Thymus (tissue), 11 donors: ENCODE results near the gene HOXA9. TPM values are rescaled to one million over a fixed set of nuclear protein-coding genes. Genes with fewer than 3 reads are reported as not detected.

ENCODE experiments used
- DNase-seq, 9 donors: peaks; one replicate each; pipeline ENCODE4 v3.0.0-alpha.2; 2013; ENCODE audit warnings: low spot score in 9 of 9, low read depth in 6 of 9, missing footprints in 1 of 9
- H3K27ac ChIP-seq, 2 donors: one replicate each; pipeline ENCODE4 v1.5.1; 2013; ENCODE audit warnings: control low read depth in 1 of 2, low read depth in 1 of 2, low read length in 1 of 2, mild to moderate bottlenecking in 1 of 2, moderate library complexity in 1 of 2
- H3K27me3 ChIP-seq, 2 donors: one replicate each; pipeline ENCODE4 v1.5.1; 2013; ENCODE audit warnings: low read length in 1 of 2; ENCODE audit not compliant: control insufficient read depth in 2 of 2, insufficient read depth in 1 of 2
- H3K36me3 ChIP-seq, 2 donors: one replicate each; pipeline ENCODE4 v1.5.1; 2013; ENCODE audit warnings: low read length in 1 of 2, mild to moderate bottlenecking in 1 of 2, moderate library complexity in 1 of 2; ENCODE audit not compliant: control insufficient read depth in 2 of 2, insufficient read depth in 2 of 2
- H3K4me1 ChIP-seq, 2 donors: one replicate each; pipeline ENCODE4 v1.5.1; 2013; ENCODE audit warnings: low read length in 2 of 2; ENCODE audit not compliant: control insufficient read depth in 2 of 2, insufficient read depth in 2 of 2
- H3K4me3 ChIP-seq, 2 donors: one replicate each; pipeline ENCODE4 v1.5.1; 2013; ENCODE audit warnings: low read length in 2 of 2, control low read depth in 1 of 2, mild to moderate bottlenecking in 1 of 2
- H3K9me3 ChIP-seq, 2 donors: one replicate each; pipeline ENCODE4 v1.5.1; 2013; ENCODE audit warnings: low read length in 1 of 2, mild to moderate bottlenecking in 1 of 2; ENCODE audit not compliant: control insufficient read depth in 2 of 2, insufficient read depth in 1 of 2
- WGBS: extraction: QIAGEN DNeasy Blood & Tissue Kit; methylation state at CpG from one replicate; pipeline ENCODE4 v1.1.7; 2013; 5-methylcytosine and 5-hydroxymethylcytosine counted together
- polyA plus RNA-seq: library from polyadenylated mRNA; stranded (reverse); fragments of 200-250 nt; gene quantifications from one replicate; pipeline ENCODE4 v1.2.3, GENCODE V29; 2013
- total RNA-seq: library from RNA; stranded (reverse); fragments of 120-200 nt; gene quantifications from one replicate; pipeline ENCODE4 v1.2.4, GENCODE V29; 2013
- donor health status: healthy.

Gene HOXA9
- total and polyA plus RNA-seq, 2 donors, result 1.5 to 4.9 TPM

DNA sequence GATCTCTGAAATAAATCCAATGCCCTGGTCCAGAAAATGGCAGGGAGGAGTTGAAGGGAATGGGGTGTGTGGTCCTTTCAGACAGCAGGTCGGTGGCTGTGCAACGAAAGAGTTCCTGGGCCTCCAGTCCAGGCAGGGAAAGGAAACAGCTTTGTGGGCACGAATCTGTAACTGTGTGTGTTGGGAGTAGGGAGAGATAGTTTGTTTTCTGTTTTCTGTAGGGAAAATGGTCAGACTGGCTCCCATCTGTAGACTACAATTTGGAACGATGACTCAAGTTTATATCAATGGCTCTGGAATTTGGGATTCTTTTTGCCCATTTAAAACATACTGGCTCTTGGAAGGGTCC, 2.6 kb upstream of the HOXA9 start:
- WGBS, result 7% methylated on average over 4 of the region's 4 CpGs
- DNase-seq, result no peak
- Histone ChIP-seq H3K9me3 (peaks cover 0 to 20% of the 10 kb centered on the region in 2 donors), H3K27ac (peak overlapping the region in 1 of 2 donors; percentile 60), H3K36me3 (peaks cover 0 to 3% of the 10 kb centered on the region in 2 donors), H3K4me3 (peak overlapping the region; percentile 39 to 54), H3K27me3 (peaks cover 48 to 100% of the 10 kb centered on the region in 2 donors), H3K4me1 (peaks cover 44 to 69% of the 10 kb centered on the region in 2 donors)

DNA sequence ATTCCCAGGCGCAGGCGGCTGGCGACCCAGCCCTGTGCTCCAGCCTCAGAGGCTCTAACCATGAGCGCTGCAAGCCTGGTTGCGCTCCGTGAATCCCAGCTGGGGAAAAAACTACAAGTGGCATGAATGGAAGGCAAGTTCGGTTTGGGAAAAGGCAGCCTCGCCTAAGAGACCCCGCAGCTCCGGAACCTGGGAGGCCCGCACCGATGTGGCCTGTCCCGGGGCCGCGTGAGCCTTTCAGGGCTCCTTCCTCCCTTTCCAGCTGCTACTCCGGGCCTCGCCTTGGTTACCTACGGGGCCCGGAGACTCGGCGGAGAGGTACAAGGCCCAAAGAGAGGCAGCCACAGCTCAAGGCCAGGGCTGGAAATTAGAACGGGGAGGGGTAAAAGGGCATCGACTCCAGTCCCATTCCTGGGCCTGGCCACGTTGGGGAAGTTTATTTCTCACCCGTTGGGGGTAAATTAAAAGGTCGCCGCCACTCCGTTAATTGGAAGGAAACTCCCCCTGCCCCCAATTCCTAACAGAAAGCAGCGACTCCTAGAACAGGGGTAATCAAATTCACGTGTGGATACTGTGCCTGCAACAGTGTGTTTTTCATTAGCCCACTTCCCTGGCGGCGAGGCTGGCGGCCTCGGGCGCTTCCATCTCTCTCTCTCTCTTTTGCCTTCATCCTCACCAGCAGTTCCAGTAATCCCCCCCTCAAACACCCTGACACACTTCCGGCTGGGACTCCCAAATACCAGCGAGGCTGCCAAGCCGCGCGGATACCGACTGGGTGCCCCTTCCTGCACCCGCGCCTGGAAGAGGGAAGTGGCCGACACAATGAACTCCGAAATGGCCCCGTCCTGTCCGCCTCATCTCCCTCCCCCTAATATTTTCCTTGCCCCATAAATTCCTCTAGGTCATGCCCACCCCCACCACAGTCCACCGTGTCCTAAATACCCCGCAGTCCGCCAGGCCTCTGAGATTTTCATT, 1.5 kb upstream of the HOXA9 start:
- 5% methylated on average over 50 of the region's 50 CpGs for WGBS
- Histone ChIP-seq H3K4me1 (peaks cover 35 to 58% of the 10 kb centered on the region in 2 donors), H3K36me3 (peaks cover 0 to 3% of the 10 kb centered on the region in 2 donors), H3K27me3 (peaks cover 48 to 100% of the 10 kb centered on the region in 2 donors), H3K27ac (no peak overlapping the region), H3K4me3 (peak overlapping the region; percentile 14 to 36), H3K9me3 (peaks cover 0 to 17% of the 10 kb centered on the region in 2 donors)
- DNase-seq, result no peak

GRCh38 chr7:27165996-27166530, 726 bp upstream of the HOXA9 start:
- peaks cover 0 to 17% of the 10 kb centered on the region in 2 donors for H3K9me3 ChIP-seq
- H3K4me1 ChIP-seq, result peaks cover 31 to 55% of the 10 kb centered on the region in 2 donors
- H3K27me3 ChIP-seq, result peaks cover 54 to 100% of the 10 kb centered on the region in 2 donors
- H3K27ac ChIP-seq, result no peak overlapping the region
- 2% methylated on average over 46 of the region's 46 CpGs for WGBS
- H3K4me3 ChIP-seq, result peak overlapping the region; percentile 14 to 36
- DNase-seq, result no peak
- H3K36me3 ChIP-seq, result peaks cover 0 to 3% of the 10 kb centered on the region in 2 donors

GRCh38 chr7:27164367-27165088, 809 bp downstream of the HOXA9 start:
- Histone ChIP-seq H3K27ac (no peak overlapping the region), H3K4me1 (peaks cover 34 to 62% of the 10 kb centered on the region in 2 donors), H3K36me3 (peaks cover 0 to 3% of the 10 kb centered on the region in 2 donors), H3K4me3 (peak overlapping the region; percentile 14 to 36), H3K9me3 (peaks cover 0 to 22% of the 10 kb centered on the region in 2 donors), H3K27me3 (peaks cover 68 to 100% of the 10 kb centered on the region in 2 donors)
- no peak for DNase-seq
- WGBS, result 4% methylated on average over 47 of the region's 47 CpGs

DNA sequence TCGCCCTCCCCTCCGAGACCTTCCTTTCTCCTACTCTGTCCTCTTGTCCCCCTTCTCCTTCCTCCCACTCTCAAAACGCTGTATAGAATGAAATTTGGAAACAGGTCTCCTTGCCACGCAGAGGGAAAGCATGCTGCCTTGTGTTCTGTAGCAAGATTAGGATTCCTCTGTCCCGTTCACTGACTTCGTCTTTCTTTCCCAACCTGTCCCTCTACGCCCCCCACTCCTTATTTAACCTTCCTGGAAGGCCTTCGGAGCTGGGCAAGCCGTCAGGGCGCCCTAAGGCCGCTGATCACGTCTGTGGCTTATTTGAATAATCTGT, 1.3 kb downstream of the HOXA9 start:
- no peak overlapping the region for H3K27ac ChIP-seq
- WGBS, result 18% methylated on average over 12 of the region's 12 CpGs
- H3K4me1 ChIP-seq, result peaks cover 34 to 59% of the 10 kb centered on the region in 2 donors
- DNase-seq, result no peak
- H3K27me3 ChIP-seq, result peaks cover 73 to 100% of the 10 kb centered on the region in 2 donors
- no peak overlapping the region for H3K4me3 ChIP-seq
- H3K9me3 ChIP-seq, result peaks cover 0 to 22% of the 10 kb centered on the region in 2 donors
- H3K36me3 ChIP-seq, result peaks cover 0 to 3% of the 10 kb centered on the region in 2 donors

DNA sequence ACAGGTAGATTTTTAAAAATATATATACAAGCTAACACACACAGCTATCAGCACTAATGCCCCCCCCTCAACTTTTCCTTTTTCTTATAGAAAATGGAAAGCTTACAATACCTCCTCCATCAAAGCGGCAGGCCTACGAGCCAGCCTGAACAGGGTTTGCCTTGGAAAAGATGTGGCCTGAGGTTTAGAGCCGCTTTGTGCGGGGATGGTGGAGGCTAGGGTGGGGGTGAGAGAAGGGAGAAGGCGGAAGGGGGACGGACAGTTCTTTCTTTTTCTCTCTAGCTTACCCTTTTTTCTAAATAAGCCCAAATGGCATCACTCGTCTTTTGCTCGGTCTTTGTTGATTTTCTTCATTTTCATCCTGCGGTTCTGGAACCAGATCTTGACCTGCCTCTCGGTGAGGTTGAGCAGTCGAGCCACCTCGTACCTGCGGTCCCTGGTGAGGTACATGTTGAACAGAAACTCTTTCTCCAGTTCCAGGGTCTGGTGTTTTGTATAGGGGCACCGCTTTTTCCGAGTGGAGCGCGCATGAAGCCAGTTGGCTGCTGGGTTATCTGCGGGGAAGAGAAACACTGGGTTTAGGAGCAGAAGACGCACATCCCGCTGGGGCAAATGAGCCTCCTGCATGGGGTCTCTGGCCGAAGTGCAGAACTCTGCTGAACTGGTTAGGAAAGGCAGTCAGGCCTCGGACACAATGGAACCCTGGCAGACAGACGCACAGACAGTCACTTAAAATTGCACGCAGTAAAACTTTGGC, 1.9 kb downstream of the HOXA9 start:
- H3K27me3 ChIP-seq, result peaks cover 79 to 100% of the 10 kb centered on the region in 2 donors
- 26% methylated on average over 24 of the region's 24 CpGs for WGBS

GRCh38 chr7:27162561-27163287, 2.6 kb downstream of the HOXA9 start:
- peaks cover 3 to 26% of the 10 kb centered on the region in 2 donors for H3K9me3 ChIP-seq
- no peak overlapping the region for H3K4me3 ChIP-seq
- no peak overlapping the region for H3K27ac ChIP-seq
- WGBS, result 61% methylated on average over 7 of the region's 7 CpGs
- H3K27me3 ChIP-seq, result peaks cover 86 to 100% of the 10 kb centered on the region in 2 donors
- peaks cover 39 to 57% of the 10 kb centered on the region in 2 donors for H3K4me1 ChIP-seq
- DNase-seq, result no peak
- H3K36me3 ChIP-seq, result peaks cover 0 to 3% of the 10 kb centered on the region in 2 donors

More for the DNA sequence above, 1.9 kb downstream of the HOXA9 start:
- no peak for DNase-seq
- H3K27ac ChIP-seq, result no peak overlapping the region
- peaks cover 0 to 3% of the 10 kb centered on the region in 2 donors for H3K36me3 ChIP-seq
- peaks cover under 1 to 24% of the 10 kb centered on the region in 2 donors for H3K9me3 ChIP-seq
- H3K4me1 ChIP-seq, result peaks cover 34 to 59% of the 10 kb centered on the region in 2 donors
- H3K4me3 ChIP-seq, result no peak overlapping the region
